ENCODE measurements around the gene ALAS1.

The ALAS1 gene

GRCh38 chr3:52184690-52185089 lies 13.3 kb upstream of the ALAS1 start:
- no peak for TF ChIP-seq SIN3A (IDR thresholded peaks at IDR 0.05; ENCODE audit: borderline replicate concordance, insufficient read depth, low read length)
- TF ChIP-seq TAF1 (IDR thresholded peaks at IDR 0.05; ENCODE audit: borderline replicate concordance, insufficient read depth, low read length): no peak
- TF ChIP-seq POLR2AphosphoS5 (IDR thresholded peaks at IDR 0.05; ENCODE audit: low read depth, low read length): no peak
- TF ChIP-seq FOXP2 (optimal IDR thresholded peaks at IDR 0.05; ENCODE audit: borderline replicate concordance, extremely low read depth, extremely low read length, insufficient read depth): no peak
- no peak for TF ChIP-seq REST (IDR thresholded peaks at IDR 0.05; ENCODE audit: insufficient read depth in 1 of 2, low read depth in 2 of 2, low read length in 2 of 2)

DNA sequence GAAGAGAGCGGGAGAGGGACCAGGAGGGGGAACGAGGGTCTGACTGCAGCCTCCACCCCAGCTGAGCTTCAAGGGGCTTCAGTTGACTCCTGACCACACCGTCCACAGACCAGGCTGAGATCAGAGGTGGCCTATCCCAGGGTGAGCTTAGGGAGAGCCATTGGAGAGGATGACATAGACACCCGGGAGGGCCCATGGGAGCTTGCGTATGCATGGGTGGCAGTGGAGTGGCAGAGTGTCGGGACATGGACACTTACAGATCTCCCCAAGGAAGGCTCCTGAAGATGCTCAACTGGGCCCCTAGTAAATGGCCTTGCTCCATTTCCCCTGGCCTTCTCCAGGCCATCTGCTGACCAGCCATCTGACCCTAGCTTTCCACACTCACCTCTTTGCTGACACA lies 12.6 kb upstream of the ALAS1 start:
- no peak for TF ChIP-seq POLR2AphosphoS5 (IDR thresholded peaks at IDR 0.05; ENCODE audit: low read depth, low read length)

DNA sequence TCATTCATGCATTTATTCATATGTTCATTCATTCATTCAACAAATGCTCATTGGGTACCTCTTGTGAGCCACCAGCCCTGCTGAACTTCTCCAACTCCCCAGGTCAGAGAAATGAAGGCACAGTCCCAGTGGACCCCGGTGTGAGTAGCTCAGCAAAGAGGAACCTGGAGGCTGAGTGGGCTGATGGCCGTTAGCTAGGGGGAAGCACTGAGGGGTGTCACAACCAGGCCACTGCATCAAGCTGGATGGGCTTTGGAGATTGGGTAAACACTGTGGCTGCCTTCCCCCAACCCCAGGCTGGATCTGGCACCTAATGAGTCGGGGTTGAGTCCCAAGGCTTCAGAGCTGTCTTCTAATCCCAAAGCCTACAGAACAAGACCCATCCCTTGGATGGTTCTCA lies 12.1 kb upstream of the ALAS1 start:
- TF ChIP-seq REST (IDR thresholded peaks at IDR 0.05; ENCODE audit: insufficient read depth in 1 of 2, low read depth in 2 of 2, low read length in 2 of 2): no peak
- TF ChIP-seq POLR2AphosphoS5 (IDR thresholded peaks at IDR 0.05; ENCODE audit: low read depth, low read length): no peak
- no peak for TF ChIP-seq FOXP2 (optimal IDR thresholded peaks at IDR 0.05; ENCODE audit: borderline replicate concordance, extremely low read depth, extremely low read length, insufficient read depth)
- no peak for TF ChIP-seq SIN3A (IDR thresholded peaks at IDR 0.05; ENCODE audit: borderline replicate concordance, insufficient read depth, low read length)
- no peak for TF ChIP-seq TAF1 (IDR thresholded peaks at IDR 0.05; ENCODE audit: borderline replicate concordance, insufficient read depth, low read length)

DNA sequence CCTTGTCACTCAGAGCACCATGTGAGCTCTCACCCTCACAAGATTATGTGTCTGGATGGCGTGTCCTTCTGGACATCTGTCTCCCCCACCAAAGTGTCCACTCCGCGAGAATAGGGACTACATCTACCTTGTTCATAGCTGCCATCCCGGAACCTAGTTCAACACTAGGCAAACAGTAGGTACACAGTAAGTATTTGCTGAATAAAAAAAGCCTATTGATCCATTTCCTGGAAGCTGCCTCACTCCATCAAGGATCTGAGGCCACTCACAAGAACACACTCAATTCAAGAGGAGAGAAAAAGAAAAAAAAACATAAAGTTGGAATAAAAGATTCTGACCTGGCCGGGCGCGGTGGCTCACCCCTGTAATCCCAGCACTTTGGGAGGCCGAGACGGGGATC lies 11.2 kb upstream of the ALAS1 start:
- no peak for TF ChIP-seq FOXP2 (optimal IDR thresholded peaks at IDR 0.05; ENCODE audit: borderline replicate concordance, extremely low read depth, extremely low read length, insufficient read depth)
- TF ChIP-seq POLR2AphosphoS5 (IDR thresholded peaks at IDR 0.05; ENCODE audit: low read depth, low read length): no peak
- TF ChIP-seq SIN3A (IDR thresholded peaks at IDR 0.05; ENCODE audit: borderline replicate concordance, insufficient read depth, low read length): no peak
- TF ChIP-seq REST (IDR thresholded peaks at IDR 0.05; ENCODE audit: insufficient read depth in 1 of 2, low read depth in 2 of 2, low read length in 2 of 2): no peak
- TF ChIP-seq TAF1 (IDR thresholded peaks at IDR 0.05; ENCODE audit: borderline replicate concordance, insufficient read depth, low read length): no peak

GRCh38 chr3:52188556-52188955 lies 9.4 kb upstream of the ALAS1 start:
- no peak for TF ChIP-seq FOXP2 (optimal IDR thresholded peaks at IDR 0.05; ENCODE audit: borderline replicate concordance, extremely low read depth, extremely low read length, insufficient read depth)
- no peak for TF ChIP-seq REST (IDR thresholded peaks at IDR 0.05; ENCODE audit: insufficient read depth in 1 of 2, low read depth in 2 of 2, low read length in 2 of 2)
- TF ChIP-seq SIN3A (IDR thresholded peaks at IDR 0.05; ENCODE audit: borderline replicate concordance, insufficient read depth, low read length): no peak
- TF ChIP-seq POLR2AphosphoS5 (IDR thresholded peaks at IDR 0.05; ENCODE audit: low read depth, low read length): no peak
- TF ChIP-seq TAF1 (IDR thresholded peaks at IDR 0.05; ENCODE audit: borderline replicate concordance, insufficient read depth, low read length): no peak

All from PFSK-1 (cell line).